HUES6 (cell line): ENCODE measurements around the gene STUM.

Experiments
- H3K27ac ChIP-seq: 2 replicates; pipeline ENCODE4 v1.7.0; 2013; ENCODE audit warnings: low read depth, mild to moderate bottlenecking, low read length, inconsistent platforms
- H3K27me3 ChIP-seq: 2 replicates; pipeline ENCODE4 v1.6.1; 2013; ENCODE audit warnings: low read length; ENCODE audit not compliant: control insufficient read depth, insufficient read depth
- H3K36me3 ChIP-seq: 2 replicates; pipeline ENCODE4 v1.6.1; 2013; ENCODE audit warnings: low read length; ENCODE audit not compliant: control insufficient read depth, insufficient read depth
- H3K4me1 ChIP-seq: 2 replicates; pipeline ENCODE4 v1.6.1; 2013; ENCODE audit warnings: low read length; ENCODE audit not compliant: control insufficient read depth, insufficient read depth
- H3K4me3 ChIP-seq: 2 replicates; pipeline ENCODE4 v1.5.1; 2013; ENCODE audit warnings: low read depth, low read length
- H3K9ac ChIP-seq: one replicate; pipeline ENCODE4 v1.6.1; 2013; ENCODE audit warnings: mild to moderate bottlenecking, low read length
- H3K9me3 ChIP-seq: 2 replicates; pipeline ENCODE4 v1.6.1; 2013; ENCODE audit warnings: low read depth, low read length; ENCODE audit not compliant: control insufficient read depth, insufficient read depth

The STUM gene

GRCh38 chr1:226563666-226564065 lies 15.1 kb downstream of the STUM start:
- no peaks in the 10 kb centered on the region for H3K9me3 ChIP-seq
- H3K27me3 ChIP-seq: 0 out of 2 replicates have a peak, but pooled peaks cover 8% of the 10 kb centered on the region
- H3K4me3 ChIP-seq: no peak overlapping the region
- H3K9ac ChIP-seq: no peak overlapping the region
- no peaks in the 10 kb centered on the region for H3K36me3 ChIP-seq
- peaks cover 2% of the 10 kb centered on the region; the same call in 1 of the 2 replicates for H3K4me1 ChIP-seq
- H3K27ac ChIP-seq: no peak overlapping the region

- no peaks in the 10 kb centered on the region for H3K36me3 ChIP-seq
- no peaks in the 10 kb centered on the region for H3K9me3 ChIP-seq
- H3K4me3 ChIP-seq: no peak overlapping the region
- H3K4me1 ChIP-seq: peaks cover 2% of the 10 kb centered on the region; the same call in 1 of the 2 replicates
- H3K9ac ChIP-seq: no peak overlapping the region
- H3K27ac ChIP-seq: no peak overlapping the region
- H3K27me3 ChIP-seq: 0 out of 2 replicates have a peak, but pooled peaks cover 8% of the 10 kb centered on the region
Measured at GRCh38 chr1:226565476-226565875, 16.9 kb downstream of the STUM start.

- Histone ChIP-seq H3K36me3 (no peaks in the 10 kb centered on the region), H3K27me3 (0 out of 2 replicates have a peak, but pooled peaks cover 8% of the 10 kb centered on the region), H3K27ac (no peak overlapping the region), H3K4me3 (no peak overlapping the region), H3K9me3 (no peaks in the 10 kb centered on the region), H3K4me1 (peaks cover 2% of the 10 kb centered on the region; the same call in 1 of the 2 replicates), H3K9ac (no peak overlapping the region)
Measured at GRCh38 chr1:226566234-226566633, 17.7 kb downstream of the STUM start.

- no peak overlapping the region for H3K9ac ChIP-seq
- H3K4me3 ChIP-seq: no peak overlapping the region
- H3K27me3 ChIP-seq: 0 out of 2 replicates have a peak, but pooled peaks cover 8% of the 10 kb centered on the region
- H3K9me3 ChIP-seq: no peaks in the 10 kb centered on the region
- no peak overlapping the region for H3K27ac ChIP-seq
- no peaks in the 10 kb centered on the region for H3K36me3 ChIP-seq
- peaks cover 2% of the 10 kb centered on the region; the same call in 1 of the 2 replicates for H3K4me1 ChIP-seq
Measured at GRCh38 chr1:226566760-226567159, 18.2 kb downstream of the STUM start.

- H3K9me3 ChIP-seq: no peaks in the 10 kb centered on the region
Measured at GRCh38 chr1:226568077-226568831, 19.7 kb downstream of the STUM start.

GRCh38 chr1:226568975-226569741 lies 20.6 kb downstream of the STUM start:
- no peak overlapping the region for H3K4me3 ChIP-seq
- no peak overlapping the region for H3K9ac ChIP-seq
- 0 out of 2 replicates have a peak, but pooled peaks cover 8% of the 10 kb centered on the region for H3K27me3 ChIP-seq
- peaks cover 2% of the 10 kb centered on the region; the same call in 1 of the 2 replicates for H3K4me1 ChIP-seq
- H3K36me3 ChIP-seq: no peaks in the 10 kb centered on the region
- no peak overlapping the region for H3K27ac ChIP-seq
- H3K9me3 ChIP-seq: no peaks in the 10 kb centered on the region

More at GRCh38 chr1:226568077-226568831, 19.7 kb downstream of the STUM start:
- no peaks in the 10 kb centered on the region for H3K36me3 ChIP-seq
- no peak overlapping the region for H3K27ac ChIP-seq
- H3K4me1 ChIP-seq: peaks cover 2% of the 10 kb centered on the region; the same call in 1 of the 2 replicates
- no peak overlapping the region for H3K4me3 ChIP-seq
- H3K9ac ChIP-seq: no peak overlapping the region
- H3K27me3 ChIP-seq: 0 out of 2 replicates have a peak, but pooled peaks cover 8% of the 10 kb centered on the region

GRCh38 chr1:226569879-226570547 lies 21.4 kb downstream of the STUM start:
- H3K9me3 ChIP-seq: no peaks in the 10 kb centered on the region
- no peak overlapping the region for H3K9ac ChIP-seq
- no peaks in the 10 kb centered on the region for H3K36me3 ChIP-seq
- 0 out of 2 replicates have a peak, but pooled peaks cover 8% of the 10 kb centered on the region for H3K27me3 ChIP-seq
- H3K4me1 ChIP-seq: peaks cover 2% of the 10 kb centered on the region; the same call in 1 of the 2 replicates
- H3K27ac ChIP-seq: no peak overlapping the region
- no peak overlapping the region for H3K4me3 ChIP-seq

GRCh38 chr1:226571893-226572292 lies 23.3 kb downstream of the STUM start:
- Histone ChIP-seq H3K9ac (no peak overlapping the region), H3K27ac (no peak overlapping the region), H3K9me3 (no peaks in the 10 kb centered on the region), H3K36me3 (no peaks in the 10 kb centered on the region), H3K4me3 (no peak overlapping the region), H3K4me1 (peaks cover 2% of the 10 kb centered on the region; the same call in 1 of the 2 replicates), H3K27me3 (no peaks in the 10 kb centered on the region)

GRCh38 chr1:226572325-226572726 lies 23.8 kb downstream of the STUM start:
- no peaks in the 10 kb centered on the region for H3K27me3 ChIP-seq
- H3K9ac ChIP-seq: no peak overlapping the region
- H3K27ac ChIP-seq: no peak overlapping the region
- H3K4me3 ChIP-seq: no peak overlapping the region
- H3K36me3 ChIP-seq: no peaks in the 10 kb centered on the region
- no peaks in the 10 kb centered on the region for H3K9me3 ChIP-seq
- peaks cover 2% of the 10 kb centered on the region; the same call in 1 of the 2 replicates for H3K4me1 ChIP-seq

GRCh38 chr1:226574044-226574443 lies 25.5 kb downstream of the STUM start:
- no peaks in the 10 kb centered on the region for H3K36me3 ChIP-seq
- no peak overlapping the region for H3K27ac ChIP-seq
- no peak overlapping the region for H3K4me3 ChIP-seq
- no peaks in the 10 kb centered on the region for H3K9me3 ChIP-seq
- no peaks in the 10 kb centered on the region for H3K27me3 ChIP-seq
- H3K4me1 ChIP-seq: 0 out of 2 replicates have a peak, but pooled peaks cover 3% of the 10 kb centered on the region
- no peak overlapping the region for H3K9ac ChIP-seq
